ENCODE data around the gene FZD10. TPM values are rescaled to one million over a fixed set of nuclear protein-coding genes. Genes with fewer than 3 reads are reported as not detected.

Gene FZD10
- total RNA-seq, 2 experiments from 2014 or later = not detected

GRCh38 chr12:130136509-130137039 lies 25.7 kb upstream of the FZD10 start:
- DNase-seq = no peak
- peaks cover 19% of the 10 kb centered on the region for H3K4me1 Mint-ChIP-seq (ENCODE audit: low read depth)
- H3K36me3 Mint-ChIP-seq (ENCODE audit: low read depth) = no peaks in the 10 kb centered on the region
- no peak overlapping the region for H3K27ac Mint-ChIP-seq
- intact Hi-C loops (cut with micrococcal nuclease) = no loop called here
- CTCF ChIA-PET = no interaction called here
- H3K4me3 Mint-ChIP-seq = no peak overlapping the region
- H3K27me3 Mint-ChIP-seq (ENCODE audit: low read depth) = peaks cover 9% of the 10 kb centered on the region
- no peaks in the 10 kb centered on the region for H3K9me3 Mint-ChIP-seq

GRCh38 chr12:130137040-130138018 lies 24.9 kb upstream of the FZD10 start:
- H3K4me3 Mint-ChIP-seq = no peak overlapping the region

GRCh38 chr12:130138478-130138877 lies 23.8 kb upstream of the FZD10 start:
- Mint-ChIP-seq H3K4me3 (no peak overlapping the region), H3K36me3 (ENCODE audit: low read depth) (no peaks in the 10 kb centered on the region), H3K9me3 (no peaks in the 10 kb centered on the region), H3K4me1 (ENCODE audit: low read depth) (peaks cover 11% of the 10 kb centered on the region), H3K27me3 (ENCODE audit: low read depth) (peaks cover 15% of the 10 kb centered on the region), H3K27ac (no peak overlapping the region)
- CTCF ChIA-PET = interaction anchor here (1.2 kb wide), 1 partner anchor 12 kb away, joined by 4 read pairs; no protein-coding TSS in a partner anchor
- intact Hi-C loops (cut with micrococcal nuclease) = no loop called here
- DNase-seq = no peak

More at GRCh38 chr12:130137040-130138018, 24.9 kb upstream of the FZD10 start:
- intact Hi-C loops (cut with micrococcal nuclease) = no loop called here
- Mint-ChIP-seq H3K27me3 (ENCODE audit: low read depth) (peaks cover 10% of the 10 kb centered on the region), H3K4me1 (ENCODE audit: low read depth) (peaks cover 19% of the 10 kb centered on the region), H3K9me3 (no peaks in the 10 kb centered on the region), H3K27ac (no peak overlapping the region), H3K36me3 (ENCODE audit: low read depth) (no peaks in the 10 kb centered on the region)
- DNase-seq = no peak
- CTCF ChIA-PET = interaction anchor here (0.7 to 1.2 kb wide), 2 partner anchors 10 to 16 kb away, joined by 4 read pairs; no protein-coding TSS in a partner anchor

- H3K4me3 Mint-ChIP-seq = no peak overlapping the region
- DNase-seq = no peak
- H3K27me3 Mint-ChIP-seq (ENCODE audit: low read depth) = peaks cover 18% of the 10 kb centered on the region
- CTCF ChIA-PET = no interaction called here
- peaks cover under 1% of the 10 kb centered on the region for H3K4me1 Mint-ChIP-seq (ENCODE audit: low read depth)
- intact Hi-C loops (cut with micrococcal nuclease) = no loop called here
- no peaks in the 10 kb centered on the region for H3K36me3 Mint-ChIP-seq (ENCODE audit: low read depth)
- no peak overlapping the region for H3K27ac Mint-ChIP-seq
- H3K9me3 Mint-ChIP-seq = no peaks in the 10 kb centered on the region
These were observed 22.5 kb upstream of the FZD10 start for GRCh38 chr12:130139567-130140421.

GRCh38 chr12:130141105-130141504 lies 21.2 kb upstream of the FZD10 start:
- intact Hi-C loops (cut with micrococcal nuclease) = no loop called here
- Mint-ChIP-seq H3K4me1 (ENCODE audit: low read depth) (no peaks in the 10 kb centered on the region), H3K27ac (no peak overlapping the region)

GRCh38 chr12:130141901-130142683 lies 20.2 kb upstream of the FZD10 start:
- Mint-ChIP-seq H3K4me1 (ENCODE audit: low read depth) (no peaks in the 10 kb centered on the region), H3K27me3 (ENCODE audit: low read depth) (peaks cover 18% of the 10 kb centered on the region), H3K9me3 (no peaks in the 10 kb centered on the region), H3K27ac (no peak overlapping the region), H3K4me3 (no peak overlapping the region), H3K36me3 (ENCODE audit: low read depth) (no peaks in the 10 kb centered on the region)
- intact Hi-C loops (cut with micrococcal nuclease) = no loop called here
- CTCF ChIA-PET = no interaction called here
- DNase-seq = no peak

More at GRCh38 chr12:130141105-130141504, 21.2 kb upstream of the FZD10 start:
- Mint-ChIP-seq H3K4me3 (no peak overlapping the region), H3K9me3 (no peaks in the 10 kb centered on the region), H3K27me3 (ENCODE audit: low read depth) (peaks cover 18% of the 10 kb centered on the region), H3K36me3 (ENCODE audit: low read depth) (no peaks in the 10 kb centered on the region)
- CTCF ChIA-PET = no interaction called here
- no peak for DNase-seq

GRCh38 chr12:130142736-130143135 lies 19.5 kb upstream of the FZD10 start:
- H3K27ac Mint-ChIP-seq = no peak overlapping the region
- no peak overlapping the region for H3K4me3 Mint-ChIP-seq
- H3K36me3 Mint-ChIP-seq (ENCODE audit: low read depth) = no peaks in the 10 kb centered on the region
- no peaks in the 10 kb centered on the region for H3K4me1 Mint-ChIP-seq (ENCODE audit: low read depth)
- peaks cover 18% of the 10 kb centered on the region for H3K27me3 Mint-ChIP-seq (ENCODE audit: low read depth)
- H3K9me3 Mint-ChIP-seq = no peaks in the 10 kb centered on the region
- DNase-seq = no peak
- CTCF ChIA-PET = no interaction called here
- intact Hi-C loops (cut with micrococcal nuclease) = no loop called here

- no peaks in the 10 kb centered on the region for H3K4me1 Mint-ChIP-seq (ENCODE audit: low read depth)
- no peak overlapping the region for H3K4me3 Mint-ChIP-seq
- no peak overlapping the region for H3K27ac Mint-ChIP-seq
- H3K27me3 Mint-ChIP-seq (ENCODE audit: low read depth) = peaks cover 18% of the 10 kb centered on the region
- intact Hi-C loops (cut with micrococcal nuclease) = no loop called here
- DNase-seq = no peak
- no peaks in the 10 kb centered on the region for H3K36me3 Mint-ChIP-seq (ENCODE audit: low read depth)
- no peaks in the 10 kb centered on the region for H3K9me3 Mint-ChIP-seq
- CTCF ChIA-PET = no interaction called here
These were observed 19.1 kb upstream of the FZD10 start for GRCh38 chr12:130143136-130143535.

- H3K36me3 Mint-ChIP-seq (ENCODE audit: low read depth) = no peaks in the 10 kb centered on the region
- intact Hi-C loops (cut with micrococcal nuclease) = no loop called here
- H3K4me3 Mint-ChIP-seq = no peak overlapping the region
- CTCF ChIA-PET = no interaction called here
- no peaks in the 10 kb centered on the region for H3K4me1 Mint-ChIP-seq (ENCODE audit: low read depth)
- peaks cover 12% of the 10 kb centered on the region for H3K27me3 Mint-ChIP-seq (ENCODE audit: low read depth)
- no peak overlapping the region for H3K27ac Mint-ChIP-seq
- DNase-seq = no peak
- no peaks in the 10 kb centered on the region for H3K9me3 Mint-ChIP-seq
These were observed 18.0 kb upstream of the FZD10 start for GRCh38 chr12:130144256-130144655.

- H3K4me3 Mint-ChIP-seq = no peak overlapping the region
- no peak overlapping the region for H3K27ac Mint-ChIP-seq
- CTCF ChIA-PET = no interaction called here
- DNase-seq = no peak
- peaks cover 11% of the 10 kb centered on the region for H3K27me3 Mint-ChIP-seq (ENCODE audit: low read depth)
- intact Hi-C loops (cut with micrococcal nuclease) = no loop called here
- H3K9me3 Mint-ChIP-seq = no peaks in the 10 kb centered on the region
- H3K4me1 Mint-ChIP-seq (ENCODE audit: low read depth) = no peaks in the 10 kb centered on the region
- no peaks in the 10 kb centered on the region for H3K36me3 Mint-ChIP-seq (ENCODE audit: low read depth)
These were observed 16.5 kb upstream of the FZD10 start for GRCh38 chr12:130145731-130146130.

- Mint-ChIP-seq H3K27ac (no peak overlapping the region), H3K4me1 (ENCODE audit: low read depth) (no peaks in the 10 kb centered on the region), H3K4me3 (no peak overlapping the region), H3K9me3 (no peaks in the 10 kb centered on the region), H3K36me3 (ENCODE audit: low read depth) (no peaks in the 10 kb centered on the region), H3K27me3 (ENCODE audit: low read depth) (peaks cover 9% of the 10 kb centered on the region)
- no peak for DNase-seq
- intact Hi-C loops (cut with micrococcal nuclease) = no loop called here
- CTCF ChIA-PET = no interaction called here
These were observed 15.9 kb upstream of the FZD10 start for GRCh38 chr12:130146176-130146931.
